NCI-H2196 (cell line): Measurements from ENCODE around the gene HIVEP3.

ENCODE experiments used
- DNase-seq: peaks from one replicate; lab custom pipeline; 2025; ENCODE audit not compliant: unreplicated experiment; lab: John Stamatoyannopoulos, UW

Gene HIVEP3

DNA sequence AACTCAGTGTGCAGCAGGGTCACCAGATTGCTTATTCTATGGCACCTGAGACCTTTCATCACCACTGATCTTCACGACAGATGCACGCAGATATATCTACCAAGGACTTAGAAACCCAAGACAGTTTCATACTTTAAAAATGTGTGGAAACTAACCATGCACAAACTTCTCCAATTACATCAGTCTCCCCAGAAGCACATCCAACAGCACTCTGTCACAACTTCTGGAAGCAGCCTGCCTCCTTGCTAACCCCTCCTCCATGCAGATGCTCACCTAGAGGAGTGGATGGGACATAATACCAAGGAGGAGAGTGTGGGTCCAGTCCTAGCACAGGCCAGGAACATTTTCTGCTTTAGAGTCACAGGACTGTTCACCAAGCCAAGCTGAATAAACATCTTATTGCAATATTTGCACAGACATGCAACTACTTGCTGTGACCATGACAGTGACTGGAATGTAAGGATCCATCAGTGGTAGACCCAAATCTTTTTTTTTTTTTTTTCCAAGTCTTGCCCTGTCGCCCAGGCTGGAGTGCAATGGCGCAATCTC is 69.4 kb downstream of the HIVEP3 start:
- DNase-seq = no peak

DNA sequence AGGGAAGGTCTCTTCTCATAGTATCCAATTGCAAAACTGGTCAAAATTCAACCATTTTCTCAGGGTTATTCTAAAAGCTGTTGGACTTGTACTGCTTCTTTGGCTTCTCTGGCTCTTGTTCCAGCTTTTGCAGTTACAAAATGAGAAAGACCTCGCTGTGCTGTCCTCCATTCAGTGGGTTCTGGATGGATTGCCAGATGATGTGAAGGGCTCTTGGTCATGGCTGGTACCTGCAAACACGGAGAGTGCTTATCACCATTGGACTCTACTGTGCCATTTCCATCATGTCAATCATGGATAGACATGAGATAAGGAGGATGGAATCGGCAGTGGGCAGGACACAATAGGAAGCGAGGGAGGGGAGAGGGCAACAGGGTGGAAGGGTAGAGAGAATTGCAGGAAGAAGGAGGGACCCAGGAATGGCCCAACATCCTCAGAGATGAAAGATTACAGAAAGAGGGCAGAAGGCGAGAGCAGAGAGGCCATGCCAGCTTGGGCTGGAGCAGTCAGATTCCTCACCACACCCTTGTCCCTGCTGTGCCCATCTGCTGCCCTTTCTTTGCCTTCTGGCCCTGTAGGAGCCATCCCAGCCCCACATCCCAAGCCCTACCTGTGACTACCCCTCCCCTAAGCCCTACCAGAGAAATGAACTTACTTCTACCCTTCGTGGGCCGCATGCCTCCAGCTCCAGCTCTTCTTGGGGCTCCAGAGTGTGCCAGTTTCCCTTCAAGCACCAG is 70.3 kb downstream of the HIVEP3 start:
- DNase-seq = no peak

DNA sequence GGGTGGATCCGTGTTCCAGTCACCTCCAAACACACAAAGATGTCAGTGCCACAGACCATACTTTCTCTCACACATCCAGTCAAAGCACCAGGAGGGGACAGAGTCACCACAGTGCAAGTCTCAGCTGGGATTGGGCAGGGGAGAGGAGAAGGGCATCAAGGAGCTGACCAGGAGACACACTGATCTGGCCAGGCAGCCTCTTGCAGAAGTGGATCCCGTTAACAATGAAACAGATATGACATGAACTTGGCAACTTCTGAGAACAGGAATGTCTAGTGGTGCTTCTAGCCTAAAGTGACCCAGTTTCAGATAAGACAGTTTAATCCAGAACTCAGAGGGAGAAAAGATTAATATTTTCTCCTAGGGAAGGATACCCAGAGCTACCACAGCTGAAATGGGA is 71.0 kb downstream of the HIVEP3 start:
- no peak for DNase-seq

DNA sequence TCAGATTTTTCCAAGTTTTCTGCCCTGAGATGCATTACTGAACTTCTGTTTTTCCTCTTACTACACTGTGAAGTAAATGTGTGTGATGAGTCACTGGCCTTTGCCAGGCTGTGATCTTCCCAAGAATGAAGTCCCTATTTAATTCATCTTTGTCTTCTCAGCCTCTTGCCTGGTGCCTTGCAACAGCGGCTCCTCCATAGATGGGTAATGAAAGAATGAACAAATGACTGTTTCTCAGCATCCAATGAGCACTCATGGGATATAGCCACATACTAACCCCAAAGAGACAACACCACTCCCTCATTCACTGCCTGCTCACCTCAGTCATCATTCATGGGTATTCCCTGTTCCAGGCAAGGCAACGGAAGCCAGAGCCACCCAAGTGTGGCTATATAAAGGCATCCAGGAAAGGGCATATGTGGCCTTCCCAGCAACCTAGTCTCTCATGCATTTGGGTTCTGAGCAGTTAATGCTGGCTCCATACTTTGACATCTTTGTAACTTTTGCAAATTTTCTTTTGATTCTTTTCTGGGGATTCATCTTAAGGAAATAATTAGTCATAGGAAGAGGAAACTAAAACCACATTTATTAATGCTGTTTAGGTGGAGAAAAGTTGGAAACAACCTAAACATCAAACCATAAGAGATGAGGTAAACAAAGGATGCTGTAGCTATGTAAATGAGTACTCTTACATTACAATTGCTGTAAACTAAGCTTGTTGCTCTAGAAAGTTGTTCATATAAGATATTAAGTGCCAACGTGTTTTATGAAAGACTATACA is 71.9 kb downstream of the HIVEP3 start:
- DNase-seq = no peak

DNA sequence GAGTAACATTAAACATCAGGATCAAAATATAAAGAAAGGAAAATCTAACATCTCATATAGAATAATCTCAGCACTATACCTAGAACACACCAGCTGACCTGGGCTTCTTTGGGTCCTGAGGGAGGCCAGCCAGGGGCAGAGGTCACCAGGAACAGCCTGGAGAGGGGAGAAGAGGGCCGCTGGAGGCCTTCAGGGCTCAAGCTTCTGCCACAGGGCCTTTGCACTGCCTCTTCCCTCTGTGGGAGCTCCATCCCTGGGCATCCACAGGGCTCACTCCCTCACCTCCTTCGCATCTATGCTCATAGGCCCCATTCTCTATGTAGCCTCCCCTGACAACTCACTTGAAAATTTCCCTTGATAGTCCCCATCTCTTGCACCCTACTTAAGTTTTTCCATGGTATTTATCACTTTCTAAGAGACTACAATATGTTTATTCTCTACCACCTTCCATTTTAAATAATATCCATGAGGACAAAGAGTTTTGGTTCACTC is 73.9 kb downstream of the HIVEP3 start:
- no peak for DNase-seq

DNA sequence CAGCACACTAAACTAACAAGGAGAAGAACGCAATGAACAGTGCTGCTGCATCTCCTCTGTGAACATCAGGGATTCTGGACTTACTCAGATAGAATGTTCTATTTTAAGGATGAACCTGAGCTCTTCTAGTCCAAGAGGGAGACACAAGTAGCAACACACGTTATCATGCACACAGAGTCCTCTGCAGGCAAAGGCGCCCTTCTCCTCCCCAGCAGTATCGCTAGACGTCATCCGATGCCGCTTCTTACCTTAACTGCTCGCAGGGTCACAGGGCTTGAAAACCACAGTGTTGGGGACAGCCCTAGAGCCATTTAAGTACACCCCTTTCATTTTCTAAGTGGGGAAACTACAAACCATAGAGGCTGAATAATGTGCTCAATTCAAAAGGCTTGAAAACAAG is 74.5 kb downstream of the HIVEP3 start:
- DNase-seq = no peak

DNA sequence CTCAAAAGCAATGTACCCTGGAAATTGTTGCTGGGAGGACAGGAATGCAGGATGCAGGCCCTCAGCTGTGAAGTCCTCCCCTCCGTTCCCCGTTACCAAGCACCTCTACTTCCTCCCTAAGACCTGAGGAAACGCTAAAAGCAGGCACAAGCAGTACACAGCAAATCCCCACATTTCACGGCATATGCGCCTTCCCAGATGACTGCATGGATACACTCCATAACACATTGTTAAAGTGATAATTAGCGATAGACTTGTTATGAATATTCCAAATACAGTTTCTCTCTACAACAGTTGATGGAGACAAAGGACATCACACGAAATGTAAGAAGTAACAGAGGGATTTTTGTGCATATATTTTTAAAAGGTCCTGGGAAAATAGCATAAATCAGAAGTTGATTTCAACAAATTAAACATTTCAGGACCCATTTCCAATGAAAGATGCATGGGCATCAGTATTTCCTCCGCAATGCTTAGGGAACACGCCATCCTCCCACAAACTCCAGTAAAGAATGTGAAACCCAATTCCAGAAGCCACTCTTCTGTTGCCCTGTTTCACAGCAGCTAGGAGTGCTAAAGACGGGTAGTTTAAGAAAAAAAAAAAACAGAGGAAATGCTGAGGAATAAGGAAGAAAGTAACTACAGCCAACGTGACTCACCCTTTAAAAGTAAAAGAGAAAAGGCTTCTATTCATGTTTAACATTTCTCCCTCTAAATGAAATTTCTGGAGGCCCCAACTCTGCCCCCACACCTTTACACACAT is 75.5 kb downstream of the HIVEP3 start:
- DNase-seq = no peak

DNA sequence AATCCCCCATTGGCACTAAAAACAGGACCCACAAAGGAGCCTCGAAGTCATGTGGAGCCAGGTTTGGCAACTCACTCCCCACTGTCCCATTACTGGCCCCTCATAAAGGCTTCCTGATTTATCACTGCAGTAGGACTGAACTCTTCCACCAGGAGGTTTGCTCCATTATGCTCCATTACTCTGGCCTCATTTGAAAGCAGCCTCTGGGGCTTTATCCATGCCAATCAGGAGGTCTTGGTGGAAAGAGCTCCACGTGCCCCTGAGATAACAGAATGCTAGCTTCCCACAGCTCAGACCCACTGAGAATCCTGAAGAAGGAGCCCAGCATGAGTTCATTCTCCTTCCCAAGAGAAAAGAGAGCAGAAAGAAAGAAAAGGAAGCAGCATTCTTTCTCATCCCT is 76.4 kb downstream of the HIVEP3 start:
- DNase-seq = no peak

DNA sequence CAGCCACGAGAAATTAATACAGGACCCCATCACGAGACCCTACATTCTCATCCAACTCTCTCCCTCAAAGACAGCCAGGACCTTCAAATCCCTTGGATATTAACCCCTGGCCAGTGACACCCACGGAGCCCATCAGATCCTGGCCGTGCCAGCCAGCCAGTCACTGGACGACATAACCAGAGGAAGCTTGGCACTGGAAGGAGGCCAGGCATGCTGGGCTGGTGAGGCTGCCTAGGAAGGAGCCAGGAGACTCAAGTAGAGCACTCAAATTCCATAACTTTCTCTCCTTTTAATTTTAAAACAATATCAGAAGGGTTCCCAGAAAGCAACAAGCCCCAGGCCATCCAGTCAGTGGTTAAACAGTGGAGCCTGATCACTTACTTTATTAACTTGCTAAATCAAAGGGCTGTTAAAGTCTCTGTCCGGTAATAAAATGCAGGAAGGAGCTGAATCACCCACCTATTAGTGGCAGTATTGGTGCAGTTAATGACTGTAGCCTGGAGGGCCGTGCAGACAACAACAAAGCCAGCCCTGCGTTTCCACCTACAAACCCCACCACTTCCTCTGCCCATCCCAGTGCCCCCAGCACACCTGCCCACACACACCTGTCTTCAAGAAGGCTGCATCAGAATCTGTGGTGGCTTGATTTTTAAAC is 78.0 kb downstream of the HIVEP3 start:
- DNase-seq = no peak

DNA sequence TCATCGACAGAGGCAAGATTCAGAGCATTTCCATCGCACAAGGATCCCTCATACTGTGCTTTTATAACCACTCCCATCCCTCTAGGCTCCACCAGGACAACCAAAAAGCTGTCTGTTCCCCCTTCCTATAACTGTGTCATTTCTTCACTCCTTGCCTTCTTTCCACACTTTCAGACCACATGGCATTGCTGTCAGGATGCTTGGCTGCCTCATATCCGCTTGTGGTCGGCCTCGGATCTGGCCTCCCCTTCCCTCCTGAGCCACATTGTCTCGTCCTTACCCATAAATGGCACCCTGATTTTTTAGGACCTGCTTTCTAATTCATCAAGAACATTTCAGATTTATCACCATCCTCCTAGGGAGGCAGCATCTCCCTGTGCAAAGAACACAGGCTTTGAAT is 80.5 kb downstream of the HIVEP3 start:
- DNase-seq = no peak

DNA sequence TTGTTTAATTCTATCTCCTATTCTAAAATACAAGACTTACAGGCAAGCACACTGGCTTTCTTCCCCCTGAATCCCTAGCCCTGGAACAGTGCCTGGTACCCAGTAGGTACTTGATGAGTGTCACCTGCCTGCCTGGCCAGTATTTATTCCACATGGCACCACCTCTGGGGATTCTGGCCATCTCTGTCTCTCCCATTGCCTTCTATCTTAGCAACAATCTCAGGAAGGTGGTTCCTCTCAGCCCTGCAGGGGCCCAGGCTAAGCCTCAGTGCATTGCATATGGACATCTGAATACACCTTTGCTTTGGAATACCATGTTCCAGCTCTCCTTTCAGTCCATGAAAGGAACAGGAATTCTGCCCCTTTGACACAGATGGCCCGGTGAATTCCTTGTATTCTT is 81.0 kb downstream of the HIVEP3 start:
- no peak for DNase-seq

DNA sequence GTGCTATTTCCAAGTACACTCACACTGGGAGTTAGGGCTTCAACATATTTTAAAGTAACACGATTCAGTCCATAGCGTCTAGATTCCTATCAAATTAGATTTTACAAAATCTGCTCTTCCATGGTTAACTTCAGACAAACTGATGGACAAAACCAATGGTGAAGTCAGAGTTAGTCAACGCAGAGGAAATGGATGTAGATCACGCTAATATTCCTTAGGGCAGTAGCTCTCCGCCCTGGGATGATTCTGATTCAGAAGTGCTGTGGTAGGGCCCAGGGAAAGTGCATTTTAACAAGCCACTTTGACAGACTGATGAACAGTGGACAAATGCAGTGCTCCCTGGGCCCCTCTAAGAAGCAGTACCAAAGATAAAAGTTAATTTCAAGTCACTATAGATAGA is 83.2 kb downstream of the HIVEP3 start:
- no peak for DNase-seq

DNA sequence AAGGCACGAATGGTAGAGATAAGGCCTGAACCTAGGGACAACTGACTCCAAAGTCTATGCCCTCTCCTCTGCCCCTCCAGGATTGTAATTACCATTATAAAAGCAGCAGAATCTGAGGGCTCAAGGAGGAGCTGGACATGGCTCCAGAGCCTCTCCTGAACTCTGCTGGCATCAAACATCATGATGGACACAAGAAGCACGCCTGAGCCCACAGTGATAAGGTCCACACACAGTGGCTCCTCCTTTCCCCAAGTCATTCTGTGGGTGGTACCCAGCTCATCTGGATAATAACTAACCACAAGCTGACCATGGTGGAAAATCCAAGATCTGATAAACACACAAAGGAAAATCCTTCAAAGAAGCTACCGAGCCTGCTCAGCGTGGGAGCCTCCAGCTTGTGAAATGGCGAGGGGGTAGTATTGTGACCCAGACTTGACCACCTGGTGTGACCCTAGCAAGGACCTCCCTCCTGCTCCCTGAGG is 85.2 kb downstream of the HIVEP3 start:
- no peak for DNase-seq

DNA sequence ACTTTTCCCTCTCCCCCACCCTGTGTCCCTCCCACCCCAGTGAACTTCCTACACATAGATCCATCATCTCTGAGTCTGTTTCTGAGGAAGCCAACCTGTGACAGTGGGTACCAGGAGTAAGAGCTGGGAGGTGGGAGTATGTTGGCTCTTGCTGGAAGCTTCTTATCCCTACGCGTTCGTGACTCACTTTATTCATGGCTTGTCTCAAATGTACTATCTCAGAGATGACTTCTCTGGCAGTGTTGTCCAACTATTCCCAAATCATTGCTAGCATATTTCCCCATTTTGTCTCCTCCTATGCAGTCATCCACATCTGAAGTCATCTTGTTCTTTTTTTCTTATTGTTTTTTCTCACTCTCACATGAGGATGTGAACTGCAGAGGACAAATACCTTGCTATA is 88.0 kb downstream of the HIVEP3 start:
- DNase-seq = no peak

DNA sequence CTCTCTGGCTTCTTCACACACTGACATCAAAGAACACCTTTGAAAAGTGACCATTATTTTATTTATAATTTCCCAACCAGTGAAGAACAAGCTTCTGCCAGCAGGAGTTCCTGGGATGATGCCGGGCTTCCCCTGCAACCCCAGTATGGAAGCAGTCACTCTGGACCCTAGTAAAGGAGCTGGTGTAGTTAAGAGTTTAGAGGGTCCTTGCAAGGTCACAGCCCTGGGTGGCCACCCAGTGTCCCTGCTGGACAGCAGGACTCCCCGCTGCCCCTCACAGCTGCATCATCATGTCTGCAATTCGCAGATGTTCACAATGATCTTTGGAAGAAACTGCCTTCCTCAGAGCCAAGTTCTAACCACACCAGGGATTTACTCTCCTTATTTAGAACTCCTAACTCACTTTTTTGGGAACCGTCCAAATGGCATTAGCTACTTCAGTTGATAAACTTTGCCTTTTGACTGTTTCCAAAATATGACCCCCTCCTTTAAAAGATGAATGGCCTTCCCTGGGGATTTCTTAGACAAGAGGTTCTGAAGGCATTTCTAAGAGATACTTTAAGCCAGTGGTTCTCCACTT is 90.6 kb downstream of the HIVEP3 start:
- no peak for DNase-seq

DNA sequence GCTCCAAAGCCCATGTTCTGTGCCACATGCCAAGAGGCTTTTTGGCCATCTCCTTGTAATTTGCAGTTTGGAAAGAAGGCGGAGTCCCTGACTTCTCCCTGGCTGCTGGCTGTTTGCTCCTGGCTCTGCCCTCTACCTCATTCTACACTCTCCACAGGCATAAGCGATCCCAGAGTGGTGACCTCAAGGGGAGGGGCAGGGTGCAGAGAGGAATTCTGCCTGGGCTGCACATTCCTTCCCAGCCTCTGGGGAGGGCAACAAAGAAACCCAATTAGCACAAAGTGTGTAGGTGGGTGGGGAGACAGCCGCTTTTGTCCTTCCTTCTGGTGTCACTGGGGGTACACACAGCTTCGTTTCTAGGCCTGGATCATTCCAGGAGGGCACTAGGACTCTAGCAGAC is 95.3 kb downstream of the HIVEP3 start:
- no peak for DNase-seq

DNA sequence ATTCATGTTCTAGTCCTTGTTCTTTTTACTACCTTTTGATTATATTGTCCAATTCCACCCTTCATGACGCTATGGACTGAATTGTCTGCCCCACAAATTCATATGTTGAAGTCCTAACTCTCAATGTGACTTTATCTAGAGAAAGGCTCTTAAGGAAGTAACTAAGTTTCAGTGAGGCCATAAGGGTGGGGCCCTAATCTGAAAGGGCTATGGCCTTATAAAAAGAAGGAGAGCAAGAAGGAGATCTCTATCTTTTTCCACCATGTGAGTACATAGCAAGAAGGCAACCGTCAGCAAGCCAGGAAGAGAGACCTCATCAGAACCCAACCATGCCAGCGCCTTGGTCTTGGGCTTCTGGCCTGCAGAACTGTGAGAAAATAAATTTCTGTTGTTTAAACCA is 95.9 kb downstream of the HIVEP3 start:
- DNase-seq = no peak

DNA sequence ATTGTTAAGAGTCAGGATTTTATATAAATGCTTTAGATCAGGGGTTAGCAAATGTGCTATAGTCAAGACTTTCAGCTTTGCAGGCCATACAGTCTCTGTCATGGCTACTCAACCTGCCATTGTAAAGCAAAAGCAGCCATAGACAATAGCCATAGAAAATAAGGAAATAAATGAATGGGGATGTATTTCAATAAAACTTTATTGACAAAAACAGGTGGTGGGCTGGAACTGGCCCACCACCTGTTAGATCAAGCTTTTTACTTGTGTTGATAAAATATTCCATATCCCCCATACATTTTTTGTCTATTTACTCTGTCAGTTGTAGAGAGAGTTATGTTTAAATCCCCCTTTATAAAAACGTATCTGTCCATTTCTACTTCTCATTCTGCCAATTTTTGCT is 98.9 kb downstream of the HIVEP3 start:
- no peak for DNase-seq

DNA sequence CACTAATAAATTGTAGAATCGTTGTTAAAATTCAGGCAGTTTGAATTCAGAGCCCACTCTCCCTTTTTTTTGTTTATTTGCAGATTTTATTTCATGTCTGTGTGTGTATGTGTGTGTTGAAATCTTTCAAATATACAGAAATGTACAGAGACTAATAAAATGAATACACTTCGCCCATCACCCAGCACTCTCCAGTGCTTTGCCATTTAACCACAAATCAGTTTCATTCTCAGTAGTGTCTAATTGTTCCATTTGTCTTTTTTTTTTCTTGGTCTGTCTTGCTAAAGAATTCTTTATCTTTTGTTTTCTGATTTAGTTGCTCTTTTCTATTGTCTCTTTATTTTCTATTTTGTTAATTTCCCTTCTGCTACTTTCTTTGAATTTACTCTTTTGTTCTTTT is 99.7 kb downstream of the HIVEP3 start:
- no peak for DNase-seq

DNA sequence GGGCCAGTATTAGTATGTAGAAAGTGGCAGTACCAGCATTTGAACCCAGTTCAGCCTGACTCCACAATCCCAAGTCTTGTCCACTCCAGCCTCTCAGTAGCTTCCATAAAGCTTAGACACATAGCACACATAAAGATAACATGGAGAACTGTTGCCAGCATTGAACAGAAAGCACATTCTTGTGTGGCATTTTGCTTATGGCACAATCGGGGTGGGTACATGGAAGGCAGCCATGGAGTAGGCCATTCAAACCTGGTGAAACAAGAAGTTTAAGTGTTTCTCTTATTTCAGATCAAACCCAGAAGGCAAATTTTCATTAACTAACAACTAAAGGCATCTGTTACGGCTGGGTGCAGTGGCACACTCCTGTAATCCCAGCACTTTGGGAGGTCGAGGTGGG is 102.7 kb downstream of the HIVEP3 start:
- DNase-seq = no peak
